Upper lobe of left lung (tissue), 6 donors: Measurements from ENCODE around the gene WNT5B. TPM values are rescaled to one million over a fixed set of nuclear protein-coding genes. Genes with fewer than 3 reads are reported as not detected.
A peak's percentile ranks its signal among the peaks of the same experiment; 100 is the strongest.

ENCODE experiments used
- ATAC-seq, 2 donors: fragments of 200-7000 bp; cut with Tn5 transposase; one replicate each; pipeline ENCODE4 v1.9.1; 2022; ENCODE audit warnings: mild to moderate bottlenecking in 2 of 2, moderate library complexity in 2 of 2; ENCODE audit not compliant: low FRiP score in 2 of 2
- DNase-seq, 2 donors: peaks; one replicate each; pipeline ENCODE4 v3.0.0-alpha.2; 2019 to 2020
- H3K27ac ChIP-seq, 4 donors: fragments of 200-600 bp; sonication (generic); one replicate each; pipeline ENCODE4 v1.5.1; 2016 to 2019
- H3K27me3 ChIP-seq, 4 donors: fragments of 200-600 bp; sonication (generic); one replicate each; pipeline ENCODE4 v1.5.1; 2017 to 2019
- H3K36me3 ChIP-seq, 4 donors: fragments of 200-600 bp; sonication (generic); one replicate each; pipeline ENCODE4 v1.5.1; 2016 to 2019
- H3K4me1 ChIP-seq, 4 donors: fragments of 200-600 bp; sonication (generic); one replicate each; pipeline ENCODE4 v1.5.1; 2018 to 2019
- H3K4me3 ChIP-seq, 4 donors: fragments of 200-600 bp; sonication (generic); one replicate each; pipeline ENCODE4 v1.5.1; 2017 to 2019; ENCODE audit warnings: mild to moderate bottlenecking in 2 of 4, moderate library complexity in 1 of 4
- H3K9me3 ChIP-seq, 4 donors: fragments of 200-600 bp; sonication (generic); one replicate each; pipeline ENCODE4 v1.5.1; 2018 to 2019
- CTCF ChIP-seq, 6 experiments: fragments of 450-650 bp in 4 of 6; fragments of 200-600 bp in 2 of 6; sonication (generic) in 2 of 6; IDR thresholded peaks; one replicate each; pipeline ENCODE4 v1.5.1; 2016 to 2019; ENCODE audit warnings: antibody characterized with exemption in 6 of 6
- EP300 ChIP-seq, 4 donors: sonication (generic); formaldehyde crosslinking; IDR thresholded peaks; one replicate each; pipeline ENCODE4 v1.5.1; 2017; ENCODE audit warnings: antibody characterized with exemption in 4 of 4, control low read depth in 2 of 4
- POLR2A ChIP-seq, 4 donors: fragments of 450-650 bp; IDR thresholded peaks; one replicate each; pipeline ENCODE4 v1.5.1; 2016 to 2017; ENCODE audit warnings: antibody characterized with exemption in 4 of 4, mild to moderate bottlenecking in 2 of 4
- POLR2AphosphoS5 ChIP-seq, 2 donors: sonication (generic); formaldehyde crosslinking; IDR thresholded peaks; one replicate each; pipeline ENCODE4 v1.5.1; 2017; ENCODE audit warnings: antibody characterized with exemption in 2 of 2
- WGBS, 2 donors: methylation state at CpG; one replicate each; pipeline ENCODE4 v1.1.5; 2017 to 2018; 5-methylcytosine and 5-hydroxymethylcytosine counted together
- total RNA-seq, 6 donors: library from RNA; depleted of rRNA in 4 of 6; stranded (reverse); fragments of >200 nt in 4 of 6; gene quantifications; one replicate each; pipeline versions ENCODE4 v1.1.0 to v1.2.1, GENCODE V29; 2016 to 2021
- donor health status: DM: no; HTN: no; CAD: no; lungs with moderate emphysema.
- donor health status: DM: no; HTN: yes; CAD: no; lungs with severe emphysema.

WNT5B gene
- total RNA-seq, 6 donors from 2014 or later, result 5.8 to 9.7 (median 7.0) TPM; not detected in 1

- ATAC-seq (no peak), DNase-seq (peak in 1 of 2 donors; percentile 60)
- Histone ChIP-seq H3K9me3 (no peaks in the 10 kb centered on the region), H3K27ac (peak overlapping the region in 2 of 4 donors; percentile 95 to 100), H3K4me1 (peaks cover 33 to 47% (median 35%) of the 10 kb centered on the region in 4 donors), H3K36me3 (no peaks in the 10 kb centered on the region), H3K27me3 (no peaks in the 10 kb centered on the region), H3K4me3 (no peak overlapping the region)
- WGBS, 2 donors, result 69 to 85% methylated on average over 5 to 12 of the region's 12 CpGs
- TF ChIP-seq CTCF (IDR thresholded peaks at IDR 0.05) (no peak), POLR2AphosphoS5 (IDR thresholded peaks at IDR 0.05) (peak in 1 of 2 donors; percentile 54)
Observed at GRCh38 chr12:1656902-1657301, 27.9 kb downstream of the WNT5B start.

- DNase-seq, result no peak
- H3K4me3 ChIP-seq, result no peak overlapping the region
- TF ChIP-seq POLR2AphosphoS5 (IDR thresholded peaks at IDR 0.05) (no peak), EP300 (IDR thresholded peaks at IDR 0.05) (no peak), POLR2A (IDR thresholded peaks at IDR 0.05) (no peak), CTCF (IDR thresholded peaks at IDR 0.05) (no peak)
- H3K4me1 ChIP-seq, result peaks cover 33 to 46% (median 35%) of the 10 kb centered on the region in 4 donors
- ATAC-seq, result no peak
- no peaks in the 10 kb centered on the region for H3K27me3 ChIP-seq
- H3K9me3 ChIP-seq, result no peaks in the 10 kb centered on the region
- 40 to 47% methylated on average over 1 of the region's 1 CpG for WGBS, 2 donors
- H3K36me3 ChIP-seq, result no peaks in the 10 kb centered on the region
- peak overlapping the region; percentile 31 to 100 (median 96) for H3K27ac ChIP-seq
Observed at GRCh38 chr12:1657688-1658087, 28.7 kb downstream of the WNT5B start.

GRCh38 chr12:1660304-1661187 lies 31.5 kb downstream of the WNT5B start:
- DNase-seq (peak in 1 of 2 donors; percentile 96), ATAC-seq (peak; percentile 25 to 83)
- Histone ChIP-seq H3K4me1 (peaks cover 31 to 48% (median 35%) of the 10 kb centered on the region in 4 donors), H3K4me3 (peak overlapping the region in 3 of 4 donors; percentile 18 to 27 (median 21)), H3K27ac (peak overlapping the region; percentile 93 to 100 (median 96)), H3K36me3 (no peaks in the 10 kb centered on the region), H3K27me3 (no peaks in the 10 kb centered on the region), H3K9me3 (no peaks in the 10 kb centered on the region)
- peak; percentile 81 to 91 for TF ChIP-seq POLR2AphosphoS5 (IDR thresholded peaks at IDR 0.05)
- TF ChIP-seq CTCF (IDR thresholded peaks at IDR 0.05), result no peak
- TF ChIP-seq POLR2A (IDR thresholded peaks at IDR 0.05), result peak in 1 of 4 donors; percentile 57
- TF ChIP-seq EP300 (IDR thresholded peaks at IDR 0.05), result peak in 3 of 4 donors; percentile 20 to 96 (median 24)
- 34 to 38% methylated on average over 13 to 16 of the region's 20 CpGs for WGBS, 2 donors

GRCh38 chr12:1661553-1662335 lies 32.7 kb downstream of the WNT5B start:
- Histone ChIP-seq H3K4me3 (peak overlapping the region; percentile 44 to 60 (median 52)), H3K27ac (peak overlapping the region; percentile 92 to 100 (median 95)), H3K36me3 (no peaks in the 10 kb centered on the region), H3K9me3 (no peaks in the 10 kb centered on the region), H3K27me3 (no peaks in the 10 kb centered on the region), H3K4me1 (peaks cover 37 to 56% (median 42%) of the 10 kb centered on the region in 4 donors)
- 2 to 3% methylated on average over 18 to 48 of the region's 69 CpGs for WGBS, 2 donors
- TF ChIP-seq EP300 (IDR thresholded peaks at IDR 0.05) (peak in 2 of 4 donors; percentile 21 to 75), POLR2AphosphoS5 (IDR thresholded peaks at IDR 0.05) (peak; percentile 59 to 94), CTCF (IDR thresholded peaks at IDR 0.05) (peak in 1 of 6 experiments; percentile 16), POLR2A (IDR thresholded peaks at IDR 0.05) (peak in 3 of 4 donors; percentile 31 to 82 (median 40))
- ATAC-seq, result peak; percentile 92 to 95
- peak; percentile 96 to 97 for DNase-seq
